HL-60 (cell line): ENCODE measurements around the gene NR1D2.

Experiments used
- DNase-seq, 2 experiments: peaks; one replicate each; pipeline ENCODE4 v3.0.0-alpha.2; 2010 to 2020; ENCODE audit warnings: low read depth in 1 of 2, low spot score in 1 of 2
- H3K27ac ChIP-seq: fragments of 250-450 bp; sonication (Bioruptor Pico); replicated peaks from 2 replicates; pipeline ENCODE4 v1.5.1; 2020; ENCODE audit warnings: mild to moderate bottlenecking, moderate library complexity
- H3K27me3 ChIP-seq: fragments of 250-450 bp; sonication (Bioruptor Pico); 2 replicates; pipeline ENCODE4 v1.5.1; 2021; ENCODE audit warnings: mild to moderate bottlenecking, moderate library complexity; ENCODE audit not compliant: insufficient read depth, poor library complexity, severe bottlenecking
- H3K4me3 ChIP-seq: replicated peaks from 2 replicates; pipeline ENCODE4 v1.5.1; 2011; ENCODE audit warnings: mild to moderate bottlenecking, control low read depth, low read length; ENCODE audit not compliant: insufficient read depth
- CTCF ChIP-seq: IDR thresholded peaks from one replicate; pipeline ENCODE4 v1.5.1; 2011; ENCODE audit warnings: low read length, control low read depth, inconsistent platforms; ENCODE audit not compliant: insufficient read depth
- GABPA ChIP-seq: IDR thresholded peaks from 2 replicates; pipeline ENCODE4 v1.6.1; 2012; ENCODE audit warnings: low read depth
- POLR2AphosphoS5 ChIP-seq: IDR thresholded peaks from 2 replicates; pipeline ENCODE4 v1.6.1; 2012; ENCODE audit warnings: low read depth
- REST ChIP-seq: IDR thresholded peaks from 2 replicates; pipeline ENCODE4 v1.6.1; 2012; ENCODE audit warnings: low read depth; ENCODE audit not compliant: insufficient replicate concordance
- SPI1 ChIP-seq: IDR thresholded peaks from 2 replicates; pipeline ENCODE4 v1.6.1; 2012; ENCODE audit warnings: low read depth, mild to moderate bottlenecking, borderline replicate concordance

NR1D2 gene

GRCh38 chr3:23942546-23942945 is 2.5 kb upstream of the NR1D2 start:
- H3K4me3 ChIP-seq, result no peak overlapping the region
- no peak for DNase-seq
- peaks cover 5% of the 10 kb centered on the region for H3K27me3 ChIP-seq
- TF ChIP-seq SPI1, result no peak
- no peak for TF ChIP-seq GABPA
- no peak for TF ChIP-seq POLR2AphosphoS5
- TF ChIP-seq REST, result no peak
- TF ChIP-seq CTCF, result no peak
- H3K27ac ChIP-seq, result no peak overlapping the region

- Histone ChIP-seq H3K4me3 (peak overlapping the region; percentile 82), H3K27me3 (peaks cover 5% of the 10 kb centered on the region), H3K27ac (no peak overlapping the region)
- TF ChIP-seq REST (no peak), CTCF (no peak)
- no peak for DNase-seq
Observed at GRCh38 chr3:23944007-23944783, 891 bp upstream of the NR1D2 start.

GRCh38 chr3:23945663-23945912 is 502 bp downstream of the NR1D2 start:
- Histone ChIP-seq H3K4me3 (peak overlapping the region; percentile 82), H3K27me3 (peaks cover 5% of the 10 kb centered on the region), H3K27ac (no peak overlapping the region)
- no peak for DNase-seq
- TF ChIP-seq REST (no peak), POLR2AphosphoS5 (no peak; the same call in 1 of the 2 replicates), SPI1 (no peak), CTCF (no peak), GABPA (no peak)
